ENCODE measurements around the gene SSTR1. TPM values are rescaled to one million over a fixed set of nuclear protein-coding genes. Genes with fewer than 3 reads are reported as not detected.
A peak's percentile ranks its signal among the peaks of the same experiment; 100 is the strongest.

SSTR1 gene
- total and polyA plus RNA-seq, 3 donors from 2014 or later = 0.19 to 0.45 (median 0.31) TPM

- intact Hi-C loops (cut with DNase I; ENCODE audit: low total_unique reads) = no loop called here
- no peak for TF ChIP-seq POLR2A (IDR thresholded peaks at IDR 0.05)
- TF ChIP-seq, protein P1, sequence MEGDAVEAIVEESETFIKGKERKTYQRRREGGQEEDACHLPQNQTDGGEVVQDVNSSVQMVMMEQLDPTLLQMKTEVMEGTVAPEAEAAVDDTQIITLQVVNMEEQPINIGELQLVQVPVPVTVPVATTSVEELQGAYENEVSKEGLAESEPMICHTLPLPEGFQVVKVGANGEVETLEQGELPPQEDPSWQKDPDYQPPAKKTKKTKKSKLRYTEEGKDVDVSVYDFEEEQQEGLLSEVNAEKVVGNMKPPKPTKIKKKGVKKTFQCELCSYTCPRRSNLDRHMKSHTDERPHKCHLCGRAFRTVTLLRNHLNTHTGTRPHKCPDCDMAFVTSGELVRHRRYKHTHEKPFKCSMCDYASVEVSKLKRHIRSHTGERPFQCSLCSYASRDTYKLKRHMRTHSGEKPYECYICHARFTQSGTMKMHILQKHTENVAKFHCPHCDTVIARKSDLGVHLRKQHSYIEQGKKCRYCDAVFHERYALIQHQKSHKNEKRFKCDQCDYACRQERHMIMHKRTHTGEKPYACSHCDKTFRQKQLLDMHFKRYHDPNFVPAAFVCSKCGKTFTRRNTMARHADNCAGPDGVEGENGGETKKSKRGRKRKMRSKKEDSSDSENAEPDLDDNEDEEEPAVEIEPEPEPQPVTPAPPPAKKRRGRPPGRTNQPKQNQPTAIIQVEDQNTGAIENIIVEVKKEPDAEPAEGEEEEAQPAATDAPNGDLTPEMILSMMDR (IDR thresholded peaks at IDR 0.05) = no peak
- Histone ChIP-seq H3K4me1 (no peaks in the 10 kb centered on the region), H3K4me3 (no peak overlapping the region), H3K27me3 (no peaks in the 10 kb centered on the region), H3K36me3 (ENCODE audit: low read depth, missing control alignments) (no peaks in the 10 kb centered on the region), H3K9me3 (no peaks in the 10 kb centered on the region), H3K27ac (peak overlapping the region in 1 of 2 donors; percentile 25)
- DNase-seq = no peak
- 76 to 83% methylated on average over 2 of the region's 2 CpGs for WGBS, 2 donors
Observed at GRCh38 chr14:38257507-38257906, 49.8 kb downstream of the SSTR1 start.

- no peaks in the 10 kb centered on the region for H3K36me3 ChIP-seq (ENCODE audit: low read depth, missing control alignments)
- no peak for TF ChIP-seq POLR2A (IDR thresholded peaks at IDR 0.05)
- TF ChIP-seq, protein P1 (IDR thresholded peaks at IDR 0.05) = no peak
- H3K27ac ChIP-seq = no peak overlapping the region
- no peak overlapping the region for H3K4me3 ChIP-seq
- no peaks in the 10 kb centered on the region for H3K9me3 ChIP-seq
- H3K27me3 ChIP-seq = no peaks in the 10 kb centered on the region
- 93 to 96% methylated on average over 1 of the region's 1 CpG for WGBS, 2 donors
- no peak for DNase-seq
- intact Hi-C loops (cut with DNase I; ENCODE audit: low total_unique reads) = no loop called here
- H3K4me1 ChIP-seq = no peaks in the 10 kb centered on the region
Observed at GRCh38 chr14:38261620-38262019, 53.9 kb downstream of the SSTR1 start.

Other genes starting within 250 kb of the SSTR1 start
- gene CLEC14A, start 48.2 kb downstream of the SSTR1 start, total RNA-seq = 1 to 10 TPM; 7.9 to 9.7 TPM
- 11.4 TPM for gene CLEC14A, start 48.2 kb downstream of the SSTR1 start, polyA plus RNA-seq (ENCODE audit: insufficient read depth, low read depth, low replicate concordance)